Astrocyte of the spinal cord (primary cell): Measurements from ENCODE around the gene SUCO.

Experiments
- DNase-seq: peaks from one replicate; pipeline ENCODE4 v3.0.0; 2011; ENCODE audit warnings: low read depth, low spot score
- H3K4me3 ChIP-seq: 2 replicates; pipeline ENCODE4 v1.5.1; 2011; ENCODE audit warnings: low read depth, mild to moderate bottlenecking, low read length, moderate library complexity
- CTCF ChIP-seq: IDR thresholded peaks from 2 replicates; pipeline ENCODE4 v1.5.1; 2012; ENCODE audit warnings: low read depth, mild to moderate bottlenecking, low read length, inconsistent platforms
- in situ Hi-C: cut with HindIII; loops from 2 replicates; pipeline ENCODE4 v1.10.0; 2017; ENCODE audit warnings: low sequenced_read_pairs

SUCO gene

GRCh38 chr1:172622541-172622940 lies 89.6 kb downstream of the SUCO start:
- H3K4me3 ChIP-seq, result no peak overlapping the region
- no peak for TF ChIP-seq CTCF
- in situ Hi-C loops, result no loop called here
- no peak for DNase-seq

GRCh38 chr1:172623748-172624147 lies 90.8 kb downstream of the SUCO start:
- DNase-seq, result no peak
- no peak for TF ChIP-seq CTCF
- H3K4me3 ChIP-seq, result no peak overlapping the region
- in situ Hi-C loops, result no loop called here

- DNase-seq, result no peak
- in situ Hi-C loops, result no loop called here
- TF ChIP-seq CTCF, result no peak
- H3K4me3 ChIP-seq, result no peak overlapping the region
These were observed 93.9 kb downstream of the SUCO start for GRCh38 chr1:172626845-172627244.

GRCh38 chr1:172627702-172628101 lies 94.8 kb downstream of the SUCO start:
- H3K4me3 ChIP-seq, result no peak overlapping the region
- no peak for TF ChIP-seq CTCF
- no peak for DNase-seq
- in situ Hi-C loops, result no loop called here

- no peak for DNase-seq
- no peak overlapping the region for H3K4me3 ChIP-seq
- in situ Hi-C loops, result no loop called here
- TF ChIP-seq CTCF, result no peak
These were observed 95.5 kb downstream of the SUCO start for GRCh38 chr1:172628401-172628800.

- H3K4me3 ChIP-seq, result no peak overlapping the region
- no peak for DNase-seq
- TF ChIP-seq CTCF, result no peak
- in situ Hi-C loops, result no loop called here
These were observed 96.2 kb downstream of the SUCO start for GRCh38 chr1:172629170-172629569.

- no peak for TF ChIP-seq CTCF
- H3K4me3 ChIP-seq, result no peak overlapping the region
- no peak for DNase-seq
- in situ Hi-C loops, result no loop called here
These were observed 96.7 kb downstream of the SUCO start for GRCh38 chr1:172629638-172630037.
